HG03442 (cell line): Measurements from ENCODE around the gene ANO10.
"Not testable (repeated sequence)": the region's sequence is repeated elsewhere in the genome, so short reads cannot be mapped to it uniquely, and the experiment has no call there.

ENCODE experiments used
- ATAC-seq: cut with Tn5 transposase; IDR thresholded peaks from one replicate; pipeline ENCODE4 v1.9.1; 2021; ENCODE audit warnings: mild to moderate bottlenecking, moderate library complexity; ENCODE audit not compliant: unreplicated experiment

Gene ANO10

DNA sequence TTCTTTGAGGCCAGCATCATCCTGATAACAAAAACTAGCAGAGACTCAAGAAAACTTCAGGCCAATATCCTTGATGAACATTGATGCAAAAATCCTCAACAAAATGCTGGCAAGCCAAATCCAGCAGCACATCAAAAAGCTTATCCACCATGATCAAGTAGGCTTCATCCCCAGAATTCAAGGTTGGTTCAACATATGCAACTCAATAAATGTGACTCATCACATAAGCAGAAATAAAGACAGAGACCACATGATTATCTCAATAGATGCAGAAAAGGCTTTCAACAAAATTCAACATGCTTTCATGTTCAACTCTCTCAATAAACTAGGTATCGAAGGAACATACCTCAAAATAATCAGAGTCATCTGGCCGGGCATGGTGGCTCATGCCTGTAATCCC is 265.8 kb downstream of the ANO10 start:
- not testable (repeated sequence) for ATAC-seq

DNA sequence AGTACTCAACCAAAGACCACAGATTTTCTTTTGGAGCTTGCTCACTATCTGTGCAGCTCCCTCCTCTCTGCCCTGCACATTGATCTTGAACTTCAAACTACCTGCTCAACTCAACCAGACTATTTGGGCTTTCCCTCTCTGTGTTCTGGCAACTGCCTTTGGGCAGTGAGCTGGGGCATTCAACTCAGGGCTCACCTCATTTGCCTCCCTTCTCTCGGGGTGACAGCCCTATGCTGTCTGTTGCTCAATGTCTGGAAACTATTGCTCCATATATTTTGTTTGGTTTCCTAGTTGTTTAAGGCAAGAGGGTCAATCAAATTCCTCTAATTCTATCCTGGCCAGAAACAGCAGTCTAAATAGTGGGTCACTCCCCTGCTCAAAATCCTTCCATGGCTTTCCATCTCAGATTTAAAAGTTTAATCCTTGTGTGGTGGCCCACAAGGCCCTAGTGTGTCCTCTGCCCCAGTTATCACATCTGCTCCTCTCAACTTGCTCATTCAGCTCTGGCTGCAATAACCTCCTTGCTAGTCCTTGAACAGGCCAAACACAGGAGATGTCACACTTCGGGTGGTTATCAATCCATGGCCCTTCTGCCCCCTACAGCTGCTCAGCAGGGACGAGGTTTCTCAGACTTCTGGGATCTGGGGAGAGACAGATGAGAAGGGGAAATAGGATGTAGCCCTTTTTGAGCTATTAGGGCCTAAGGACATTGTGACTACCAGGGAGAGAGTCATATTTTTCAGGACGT is 267.7 kb downstream of the ANO10 start:
- no peak for ATAC-seq

DNA sequence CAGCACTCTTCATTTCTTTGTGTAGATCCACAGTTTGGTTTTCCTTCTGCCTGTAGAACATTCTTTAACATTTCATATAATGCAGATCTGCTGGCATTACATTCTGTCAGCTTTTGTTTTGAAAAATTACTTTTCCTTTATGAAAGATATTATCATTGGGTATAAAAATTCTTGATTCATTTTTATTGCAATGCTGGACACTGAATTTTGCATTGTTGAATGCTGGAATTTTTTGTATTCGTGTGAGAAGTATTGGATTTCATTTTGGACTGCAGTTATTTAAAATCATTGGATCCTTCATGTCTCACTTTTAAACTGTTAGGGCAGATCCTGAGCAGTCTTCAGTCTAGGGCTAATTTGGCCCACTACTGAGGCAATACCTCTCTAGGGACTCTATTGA is 268.4 kb downstream of the ANO10 start:
- no peak for ATAC-seq

DNA sequence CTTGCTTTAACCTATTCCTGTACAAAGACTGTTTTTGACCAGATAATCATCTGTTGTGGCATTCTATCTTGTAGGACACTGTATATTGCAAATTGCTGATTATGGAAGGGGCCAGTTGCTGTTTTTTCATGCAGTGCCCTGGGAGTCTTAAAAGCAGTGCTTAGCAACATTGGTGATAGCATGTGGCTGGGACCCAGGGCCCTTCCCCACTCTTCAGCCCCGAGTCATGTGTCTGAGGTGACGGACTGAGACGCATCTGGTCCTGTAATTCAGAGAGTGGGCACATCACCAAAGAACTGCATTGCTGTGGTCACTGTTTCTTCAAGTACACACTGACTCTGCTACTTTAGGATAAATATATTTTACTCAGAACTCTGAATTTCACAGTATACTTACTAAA is 272.1 kb downstream of the ANO10 start:
- ATAC-seq: no peak

DNA sequence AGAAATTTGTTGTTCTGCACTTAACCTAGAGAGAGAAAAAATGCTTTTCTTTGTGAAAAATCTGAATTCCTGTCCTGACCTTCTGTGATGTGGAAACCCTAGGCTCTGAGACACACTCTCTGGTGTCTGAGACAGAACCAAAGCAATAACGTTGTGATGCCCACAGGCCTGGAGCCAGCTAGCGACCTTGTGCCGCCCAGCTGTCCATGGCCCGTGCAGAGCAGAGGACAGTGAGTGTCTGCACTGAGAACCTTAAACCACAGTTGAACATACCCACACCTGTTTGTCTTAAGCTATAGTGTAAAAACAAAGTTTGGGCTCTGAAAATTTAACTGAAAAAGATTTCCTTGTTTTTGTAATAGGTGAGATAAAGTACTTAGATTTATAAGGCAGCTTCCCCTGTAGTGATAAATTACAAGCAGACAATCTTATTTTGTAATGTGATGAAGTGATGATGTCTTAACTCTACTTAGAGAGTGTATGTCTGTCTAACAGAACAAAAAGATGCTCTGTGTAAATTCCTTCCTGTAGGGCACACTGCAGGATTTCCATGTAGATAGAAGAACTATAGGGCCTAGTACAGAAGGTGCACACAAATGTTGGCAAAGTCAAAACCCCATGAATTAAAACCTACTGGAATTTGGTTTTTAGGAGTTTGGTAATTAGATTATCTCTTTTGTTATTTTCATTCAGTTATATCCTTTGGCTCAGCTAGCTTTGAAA is 272.8 kb downstream of the ANO10 start:
- no peak for ATAC-seq

DNA sequence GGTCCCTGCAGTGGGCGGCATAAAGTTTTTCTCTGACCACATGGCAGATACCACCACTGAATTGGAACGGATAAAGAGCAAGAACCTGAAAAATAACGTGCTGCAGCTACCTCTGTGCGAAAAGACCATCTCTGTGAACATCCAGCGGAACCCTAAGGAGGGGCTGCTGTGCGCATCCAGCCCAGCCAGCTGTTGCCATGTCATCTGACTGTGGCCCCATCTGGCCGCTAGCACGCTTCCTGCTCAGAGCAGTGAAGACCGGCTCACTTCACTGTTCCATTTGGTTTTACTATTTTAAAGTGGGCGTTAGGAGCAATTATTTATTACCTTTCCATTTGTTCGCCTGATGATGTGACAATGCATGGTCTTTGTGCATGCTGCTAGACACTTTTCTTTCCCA is 273.5 kb downstream of the ANO10 start:
- ATAC-seq: no peak

DNA sequence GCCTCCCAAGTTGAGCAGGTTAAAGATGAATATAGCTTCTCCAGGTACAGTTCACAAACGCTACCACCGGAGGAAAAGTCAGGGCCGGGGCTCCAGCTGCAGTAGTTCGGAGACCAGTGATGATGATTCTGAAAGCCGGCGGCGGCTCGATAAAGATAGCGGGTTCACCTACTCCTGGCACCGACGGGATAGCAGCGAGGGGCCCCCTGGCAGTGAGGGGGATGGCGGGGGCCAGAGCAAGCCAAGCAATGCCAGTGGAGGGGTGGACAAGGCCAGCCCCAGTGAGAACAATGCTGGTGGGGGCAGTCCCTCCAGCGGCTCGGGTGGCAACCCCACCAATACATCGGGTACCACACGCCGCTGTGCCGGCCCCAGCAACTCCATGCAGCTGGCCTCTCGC is 274.0 kb downstream of the ANO10 start:
- ATAC-seq: no peak

DNA sequence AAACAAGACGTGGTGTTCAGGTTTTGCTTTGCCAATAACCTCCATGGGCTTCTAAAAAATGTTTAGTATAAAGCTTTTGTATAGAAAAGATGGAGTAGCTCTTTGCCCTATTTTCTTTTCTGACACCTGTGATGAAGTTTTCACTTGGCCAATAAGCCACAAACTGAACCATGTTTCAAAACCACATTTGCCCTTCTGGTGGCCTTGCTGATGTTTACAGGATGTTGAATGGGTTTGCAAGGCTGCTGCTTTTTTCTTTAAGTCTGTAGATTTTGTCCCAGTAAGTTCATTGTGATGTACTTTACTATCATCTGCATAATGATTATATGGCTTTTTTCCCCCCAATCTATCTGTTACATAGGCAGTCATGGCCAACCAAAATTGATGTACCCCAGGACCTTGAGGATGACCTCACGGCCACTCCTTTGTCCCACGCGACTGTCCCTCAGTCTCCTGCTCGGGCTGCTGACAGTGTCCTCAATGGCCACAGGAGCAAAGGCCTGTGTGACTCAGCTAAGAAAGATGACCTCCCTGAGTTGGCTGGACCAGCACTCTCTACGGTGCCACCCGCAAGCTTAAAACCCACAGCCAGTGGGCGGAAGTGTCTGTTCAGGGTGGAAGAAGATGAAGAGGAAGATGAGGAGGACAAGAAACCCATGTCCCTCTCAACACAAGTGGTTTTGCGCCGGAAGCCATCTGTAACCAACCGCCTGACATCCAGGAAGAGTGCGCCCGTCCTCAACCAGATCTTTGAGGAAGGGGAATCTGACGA is 274.6 kb downstream of the ANO10 start:
- no peak for ATAC-seq

DNA sequence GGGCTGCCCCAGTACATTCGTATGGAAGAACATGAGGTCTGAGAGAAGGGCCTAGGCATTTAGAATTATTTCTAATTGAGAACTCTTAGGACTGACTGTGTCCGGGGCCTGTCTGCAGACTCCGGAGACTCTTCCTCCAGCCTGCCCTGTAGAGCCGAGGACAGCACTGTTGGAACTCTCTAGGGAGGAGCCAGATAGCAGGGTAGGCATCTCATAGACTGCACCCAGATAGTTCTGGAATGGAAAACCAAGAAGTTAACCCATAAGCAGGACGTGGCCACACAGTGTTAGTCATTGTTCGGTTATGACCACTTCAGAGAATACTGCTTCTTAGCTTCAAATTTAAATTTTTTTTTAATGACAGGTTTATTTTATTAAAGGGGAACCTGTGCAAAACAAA is 275.9 kb downstream of the ANO10 start:
- ATAC-seq: no peak

DNA sequence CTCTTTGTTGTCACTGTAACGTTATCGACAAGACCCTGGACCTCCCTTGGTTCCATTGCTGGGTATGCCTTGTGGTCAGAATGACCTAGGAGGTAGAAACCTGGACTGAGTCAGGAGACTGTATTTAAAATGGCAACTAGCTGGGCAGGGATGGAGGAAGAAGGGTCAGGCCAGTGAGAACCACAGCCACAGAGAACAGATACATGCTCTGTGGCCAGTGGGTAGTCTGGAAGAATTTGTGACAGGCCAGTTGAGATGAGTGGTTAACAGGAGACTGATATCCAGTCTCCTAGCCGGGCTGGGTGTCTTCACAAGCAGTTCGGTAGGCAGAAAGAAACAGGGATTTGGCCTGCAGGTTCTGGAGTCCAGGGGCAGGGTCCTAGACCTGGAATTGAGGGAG is 276.6 kb downstream of the ANO10 start:
- ATAC-seq: no peak

DNA sequence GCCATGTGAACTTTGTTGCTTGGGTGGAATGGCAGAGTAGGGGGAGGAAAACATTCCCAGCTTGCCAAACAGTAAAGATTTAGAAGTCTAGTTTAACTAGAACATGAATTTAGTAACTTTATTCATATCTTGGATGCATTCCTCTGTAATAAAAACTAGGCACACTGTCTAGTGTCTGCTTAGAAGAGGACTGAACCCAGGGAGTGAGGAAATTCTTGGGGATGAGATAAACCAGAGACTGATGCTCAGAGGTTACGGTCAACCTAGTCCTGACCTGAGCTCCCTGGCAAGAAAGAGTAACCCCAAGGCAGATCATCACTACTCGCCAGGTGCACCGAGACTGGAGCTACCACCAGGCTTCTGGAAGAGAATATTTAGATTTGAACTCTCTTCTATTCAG is 277.3 kb downstream of the ANO10 start:
- no peak for ATAC-seq

DNA sequence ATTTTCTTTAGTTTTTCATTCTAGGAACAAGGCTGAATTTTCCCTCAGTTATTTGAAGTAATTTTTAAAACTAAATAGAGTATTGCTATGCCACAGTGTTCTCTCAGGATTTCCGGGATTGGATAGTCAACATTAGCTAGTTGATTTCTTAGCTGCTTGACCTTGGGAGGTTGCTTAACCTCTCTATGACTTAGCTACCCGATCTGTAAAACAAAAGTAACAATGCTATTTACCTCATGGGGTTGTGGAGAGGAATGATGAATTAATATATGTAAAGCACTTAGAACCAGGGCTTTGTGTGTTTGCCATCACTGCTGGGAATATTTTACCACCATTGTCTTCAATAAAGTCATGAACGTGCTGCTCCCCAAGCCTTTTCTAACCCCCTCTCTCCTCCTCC is 278.0 kb downstream of the ANO10 start:
- no peak for ATAC-seq

DNA sequence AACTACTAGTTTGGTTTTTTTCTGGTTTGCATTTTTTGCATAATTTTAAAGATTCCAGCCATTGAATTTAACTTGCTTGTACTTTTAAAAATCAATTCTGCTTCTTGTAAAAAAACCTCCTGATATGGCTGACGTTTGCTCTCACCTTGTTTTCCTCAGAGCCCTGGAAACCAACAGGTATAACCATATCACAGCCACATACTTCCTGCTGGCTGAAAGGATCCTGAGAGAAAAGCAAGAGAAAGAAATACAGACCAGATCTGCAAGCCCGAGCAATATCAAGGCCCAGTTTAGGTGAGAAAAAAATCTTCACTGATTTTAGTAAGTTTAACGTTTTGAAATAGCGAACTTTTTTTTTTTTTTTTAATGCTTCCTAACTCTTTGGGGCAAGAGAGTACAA is 278.6 kb downstream of the ANO10 start:
- no peak for ATAC-seq

DNA sequence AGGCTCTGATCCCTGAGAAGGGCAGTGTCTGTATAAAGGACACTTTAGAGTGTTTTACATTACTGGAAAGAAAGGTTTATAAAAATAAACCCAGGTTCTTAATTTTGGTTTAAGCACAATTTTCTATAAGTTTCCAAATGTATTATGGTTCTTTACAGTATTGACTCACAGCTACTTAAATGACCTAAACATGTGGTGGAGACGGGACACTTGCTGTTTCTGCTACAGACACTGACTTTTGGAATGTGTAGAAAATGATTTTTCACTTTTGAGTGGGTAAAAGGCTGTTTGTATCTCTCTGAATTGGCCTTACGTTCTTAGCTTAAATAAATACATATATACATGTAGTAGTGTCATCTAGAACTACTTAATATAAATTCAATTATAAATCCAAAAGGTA is 280.0 kb downstream of the ANO10 start:
- no peak for ATAC-seq

DNA sequence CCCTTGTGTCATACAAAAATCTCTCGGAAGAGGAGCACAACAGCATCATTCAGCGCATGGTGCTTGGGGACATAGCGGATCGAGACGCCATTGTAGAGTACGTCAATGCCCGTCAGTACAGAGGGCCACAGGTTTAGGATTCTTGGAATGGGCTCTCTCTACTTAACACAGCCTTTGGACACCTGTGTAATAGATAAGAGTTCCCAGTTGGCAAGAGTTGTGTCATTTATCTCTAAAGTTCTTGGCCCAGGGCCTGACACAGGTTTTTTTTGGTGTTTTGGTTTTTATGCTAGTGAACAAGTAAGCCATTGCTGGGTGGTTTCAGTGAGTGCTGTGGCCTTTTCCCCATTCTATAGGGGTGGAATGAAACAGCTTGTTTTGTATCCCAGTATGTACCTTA is 281.4 kb downstream of the ANO10 start:
- no peak for ATAC-seq

DNA sequence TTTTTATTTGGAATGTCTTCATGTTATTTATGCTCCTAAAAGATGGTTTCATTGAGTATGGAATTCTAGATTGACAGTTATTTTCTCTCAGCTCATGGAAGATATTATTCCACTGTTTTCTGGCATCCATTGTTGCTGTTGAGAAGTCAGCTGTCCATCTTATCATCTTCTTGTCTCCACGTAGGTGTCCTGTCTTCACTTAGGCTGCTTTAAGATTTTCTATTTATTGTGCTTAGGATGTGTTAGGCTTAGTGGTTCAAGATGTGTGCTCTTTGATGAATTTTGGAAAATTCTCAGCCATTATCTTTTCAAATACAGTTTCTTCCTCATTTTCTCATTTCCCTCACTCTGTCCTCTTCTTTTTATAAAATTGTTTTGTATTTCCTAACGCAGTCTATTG is 283.5 kb downstream of the ANO10 start:
- no peak for ATAC-seq

DNA sequence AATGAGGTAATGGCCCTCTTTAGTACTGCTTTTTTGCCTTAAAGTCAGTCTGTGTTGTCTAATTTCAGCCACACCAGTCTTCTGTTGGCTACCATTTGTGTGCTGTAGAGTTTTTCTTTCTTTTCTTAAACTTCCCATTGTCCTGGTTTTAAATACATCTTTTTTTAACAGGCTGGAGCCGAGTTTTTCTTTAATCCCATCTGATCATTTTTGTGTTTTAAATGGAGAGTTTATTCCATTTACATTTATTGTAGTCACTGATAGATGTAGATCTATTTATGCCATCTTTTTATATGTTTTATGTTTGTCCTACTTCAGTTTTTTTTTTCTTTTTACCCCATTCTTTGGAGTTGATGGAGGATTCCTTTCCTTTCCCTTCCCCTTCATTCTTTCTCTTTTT is 286.0 kb downstream of the ANO10 start:
- no peak for ATAC-seq

DNA sequence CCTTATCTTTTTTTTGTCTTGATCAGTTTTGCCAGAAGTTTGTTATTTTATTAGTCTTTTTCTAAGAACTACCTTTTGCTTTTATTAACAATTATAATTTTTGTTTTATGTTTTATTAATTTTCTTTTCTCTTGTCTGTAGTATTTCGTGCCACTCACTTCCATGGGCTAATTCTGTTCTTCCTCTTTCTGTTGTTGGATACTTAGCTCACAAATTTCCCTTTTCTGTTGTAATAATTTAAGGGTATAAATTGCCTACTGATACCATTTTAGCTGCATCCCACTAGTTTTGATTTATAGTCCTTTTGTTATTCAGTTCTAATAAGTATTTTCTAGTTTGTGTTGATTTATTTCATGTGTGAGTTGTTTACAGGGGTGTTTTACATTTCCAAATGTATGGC is 286.8 kb downstream of the ANO10 start:
- ATAC-seq: no peak

DNA sequence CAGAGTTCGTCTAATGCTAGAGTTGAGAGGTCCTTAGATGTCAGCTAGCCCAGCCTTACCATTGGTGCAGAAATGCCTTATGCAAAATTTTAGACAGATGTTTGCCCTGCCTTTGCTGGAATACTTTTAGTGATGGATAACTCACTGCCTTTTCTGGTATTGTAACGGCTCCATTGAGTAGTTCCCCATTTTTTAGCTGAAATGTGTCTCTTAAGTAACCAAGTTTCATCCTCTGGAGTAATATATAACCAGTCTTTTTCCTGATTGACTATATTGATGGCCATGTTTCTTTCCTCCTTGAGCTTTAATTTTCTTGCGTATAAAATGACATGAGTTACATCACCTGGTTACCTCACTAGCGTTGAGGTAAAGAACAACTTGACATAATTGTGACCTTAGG is 290.4 kb downstream of the ANO10 start:
- ATAC-seq: no peak

DNA sequence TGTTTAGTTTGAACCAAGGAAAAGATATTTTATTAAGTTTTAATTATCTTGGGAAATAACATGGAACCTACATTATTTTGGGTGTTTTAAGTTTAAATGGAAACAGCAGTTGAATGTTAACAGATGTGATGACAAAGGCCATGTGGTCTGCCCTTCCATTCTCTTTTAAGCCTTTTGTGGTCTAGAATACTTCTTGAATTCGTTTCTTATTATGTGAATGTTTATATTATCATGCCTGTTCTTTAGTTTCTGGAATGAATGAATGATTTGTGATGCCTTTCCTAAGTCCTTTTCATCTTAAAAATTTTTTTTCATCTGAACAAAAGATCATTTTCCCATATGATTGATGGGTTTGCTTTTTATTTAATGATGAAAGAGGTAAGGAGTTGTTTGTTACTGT is 290.8 kb downstream of the ANO10 start:
- ATAC-seq: no peak

DNA sequence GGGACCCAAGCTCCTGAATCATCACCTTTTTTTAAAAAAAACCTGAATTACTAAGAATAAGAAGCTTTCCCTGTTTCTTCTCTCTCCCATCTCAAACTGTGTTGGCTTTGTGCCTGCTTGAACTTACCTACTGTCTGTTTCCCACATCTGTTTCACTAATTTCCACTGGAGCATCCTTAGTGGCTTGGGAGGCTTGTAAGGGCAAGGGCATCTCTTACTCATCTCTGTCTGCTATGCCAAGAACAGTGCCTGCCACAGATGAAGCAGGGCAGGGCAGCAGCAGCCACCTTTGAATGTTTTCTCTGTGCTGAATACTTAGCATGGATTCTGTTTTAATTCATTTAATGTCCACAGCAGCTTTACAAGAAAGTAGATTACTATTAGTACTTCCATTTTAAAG is 293.2 kb downstream of the ANO10 start:
- ATAC-seq: no peak

DNA sequence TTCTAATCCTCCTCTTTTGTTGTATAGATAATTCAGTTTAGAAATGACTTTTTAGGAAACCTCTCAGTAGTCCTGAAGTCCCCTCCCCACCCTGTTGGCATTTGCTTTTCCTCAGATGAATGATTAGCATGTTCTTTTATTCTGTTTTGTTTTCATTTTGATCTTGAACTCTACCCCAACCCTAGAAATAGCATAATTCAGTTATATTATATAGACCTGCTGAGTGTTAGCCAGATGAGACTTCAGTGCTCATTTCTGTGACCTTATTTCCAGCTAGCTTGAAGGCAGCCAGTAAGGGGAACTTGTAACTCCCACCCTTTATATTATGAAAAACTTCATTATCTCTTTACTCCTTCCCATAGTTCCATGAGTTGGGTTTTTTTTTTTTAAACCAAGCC is 294.2 kb downstream of the ANO10 start:
- no peak for ATAC-seq
